HG03060 (cell line): ENCODE results near the gene SOX6.
"Not testable (repeated sequence)": the region's sequence is repeated elsewhere in the genome, so short reads cannot be mapped to it uniquely, and the experiment has no call there.

Experiments used
- ATAC-seq: cut with Tn5 transposase; IDR thresholded peaks from one replicate; pipeline ENCODE4 v1.9.1; 2021; ENCODE audit warnings: low read depth, moderate number of reproducible peaks; ENCODE audit not compliant: unreplicated experiment

SOX6 gene

DNA sequence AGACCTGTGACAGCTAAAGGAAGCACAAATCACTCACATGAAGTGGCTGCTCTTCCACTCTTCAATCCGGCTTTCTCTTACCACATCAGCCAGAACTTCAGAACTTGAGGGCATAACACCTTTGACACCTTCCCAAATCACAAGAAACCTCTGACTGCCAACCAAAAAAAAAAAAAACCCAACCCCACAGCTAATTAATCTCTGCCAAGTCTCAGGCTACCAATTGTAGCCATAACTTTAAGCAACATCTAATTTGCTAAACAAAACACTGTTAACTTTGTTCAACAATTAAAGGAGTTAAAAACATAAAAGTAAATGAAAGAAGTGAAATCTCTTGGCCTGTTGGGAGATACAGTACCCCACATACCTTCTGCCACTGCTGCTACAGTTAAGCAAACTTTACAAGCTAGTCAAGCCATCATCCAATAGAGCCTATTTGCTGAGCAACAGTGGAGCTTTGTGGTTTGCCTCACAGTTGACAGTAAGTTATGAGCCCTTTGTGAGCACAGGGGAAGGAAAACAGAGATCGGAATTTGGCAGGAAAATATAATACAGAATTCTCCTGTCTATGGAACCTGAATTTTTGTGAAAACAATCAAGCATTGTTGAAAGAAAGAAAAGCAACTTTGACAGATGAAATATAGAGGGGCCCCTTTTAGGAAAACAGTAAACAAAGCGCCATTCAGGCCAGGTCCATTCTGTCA is at the start of gene SOX6:
TSS of gene SOX6 (minus strand) at position 490 of the 704 bp plus-strand sequence. CDS start 15,298 bp downstream, outside the sequence.
- no peak for ATAC-seq

DNA sequence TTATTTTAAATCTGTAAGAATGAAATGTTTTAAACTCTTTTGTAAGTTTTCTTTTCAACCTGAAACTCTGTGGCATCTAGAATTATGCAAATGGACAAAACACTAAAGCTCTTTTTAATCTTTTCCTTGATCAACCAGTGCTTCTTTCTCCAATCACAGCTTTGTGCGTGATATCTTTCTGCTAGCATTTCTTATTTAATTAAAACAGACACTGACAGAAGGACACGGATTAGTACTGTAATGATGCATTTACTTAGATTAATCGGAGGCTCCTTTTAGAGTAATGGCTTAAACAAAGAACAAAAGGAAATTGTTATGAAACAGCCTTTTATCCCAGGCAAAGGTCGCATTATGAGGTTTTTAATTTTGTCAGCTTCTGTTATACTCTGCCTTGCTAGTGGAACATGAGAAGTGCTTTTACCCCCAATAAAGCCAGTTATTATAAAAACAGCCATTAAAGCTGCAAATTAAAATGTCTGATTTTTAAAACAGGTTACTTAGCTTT is 48.5 kb upstream of the SOX6 start:
- ATAC-seq = no peak

DNA sequence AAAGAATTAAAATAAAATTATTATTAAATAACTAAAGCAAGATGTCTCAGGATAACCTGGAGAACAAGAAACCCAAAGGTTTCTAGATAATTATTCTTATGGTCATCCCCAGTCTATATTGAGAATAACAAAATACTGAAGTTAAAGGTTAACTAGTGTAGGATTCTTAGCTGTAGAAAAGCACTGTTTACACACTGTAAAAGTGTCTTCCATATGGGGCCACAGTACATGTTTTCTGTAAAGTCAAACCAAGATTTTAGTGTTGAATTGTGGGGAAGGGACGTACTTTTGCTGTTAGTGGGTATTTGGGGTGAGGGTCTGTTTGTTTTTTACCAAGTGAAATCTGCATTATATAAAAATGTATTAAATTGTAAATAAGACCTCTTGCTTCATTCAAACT is 47.5 kb upstream of the SOX6 start:
- no peak for ATAC-seq

DNA sequence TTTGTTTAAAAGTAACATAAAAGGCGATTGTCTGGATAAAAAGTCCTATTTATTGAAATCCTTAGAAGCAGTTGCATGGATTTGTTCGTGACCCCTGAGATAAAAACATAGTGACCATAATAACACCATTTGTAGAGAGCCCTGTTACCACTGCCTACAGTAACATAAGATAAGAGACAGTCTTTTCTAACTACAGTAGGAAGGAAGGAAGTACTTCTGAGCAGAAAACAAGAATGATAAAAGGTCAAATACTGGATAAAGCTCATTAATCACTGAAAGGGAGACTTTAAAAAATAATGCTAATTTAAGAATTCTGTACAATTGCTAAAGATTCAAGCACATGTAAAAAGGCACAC is 47.1 kb upstream of the SOX6 start:
- no peak for ATAC-seq

DNA sequence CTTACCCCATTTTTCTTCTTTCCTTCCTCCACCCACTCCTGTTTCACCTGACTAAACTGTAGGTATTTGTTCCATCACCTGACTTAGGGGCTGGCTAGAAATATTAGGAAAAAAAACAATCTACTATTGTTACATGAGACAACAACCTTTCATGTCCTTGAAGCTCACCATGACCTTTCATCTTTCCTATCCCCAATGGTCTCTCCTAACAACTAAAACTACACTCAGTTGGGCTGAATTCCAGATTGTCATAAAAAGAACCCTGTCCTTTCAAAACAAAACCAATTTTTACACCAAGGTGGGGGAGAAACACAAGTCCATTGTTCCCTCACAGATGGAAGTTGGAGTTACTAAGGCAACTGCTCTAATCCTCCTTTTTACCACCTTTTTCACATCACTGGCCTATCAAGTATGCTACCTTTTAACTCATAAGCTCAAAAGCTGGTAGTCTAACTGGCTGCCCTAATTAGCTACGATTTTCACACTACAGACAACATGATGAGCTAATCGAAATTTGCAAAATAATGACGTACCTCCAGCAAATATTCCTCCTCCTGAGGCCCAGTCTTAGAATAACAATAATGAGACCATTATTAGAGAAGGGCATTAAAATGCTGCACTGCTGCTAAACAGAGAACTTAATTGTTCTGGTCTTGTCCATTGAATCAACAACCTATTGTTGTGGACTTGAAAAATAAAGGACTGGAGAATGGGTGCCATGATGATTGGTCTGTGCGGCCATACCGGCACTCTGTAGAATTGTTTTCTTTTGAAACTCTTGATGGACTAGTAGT is 46.5 kb upstream of the SOX6 start:
- ATAC-seq = no peak

DNA sequence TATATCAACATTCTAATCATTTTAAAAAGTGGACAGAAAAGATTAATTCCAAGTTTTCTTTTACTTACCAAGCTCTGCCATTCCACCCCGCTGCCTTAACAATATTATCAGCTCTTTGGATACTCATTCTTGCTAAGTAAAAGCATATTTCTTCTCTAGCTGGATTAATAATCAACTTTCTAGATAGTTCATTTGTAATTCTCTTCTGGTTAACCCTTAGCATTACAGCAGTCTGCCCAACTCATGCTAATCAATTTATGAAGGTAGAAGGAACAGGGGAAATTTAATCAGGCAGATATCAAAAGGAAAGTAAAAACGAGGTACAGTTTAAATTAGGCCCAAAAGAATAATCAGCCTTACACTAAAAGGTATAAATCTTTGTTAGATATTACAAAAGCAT is 41.0 kb upstream of the SOX6 start:
- no peak for ATAC-seq

DNA sequence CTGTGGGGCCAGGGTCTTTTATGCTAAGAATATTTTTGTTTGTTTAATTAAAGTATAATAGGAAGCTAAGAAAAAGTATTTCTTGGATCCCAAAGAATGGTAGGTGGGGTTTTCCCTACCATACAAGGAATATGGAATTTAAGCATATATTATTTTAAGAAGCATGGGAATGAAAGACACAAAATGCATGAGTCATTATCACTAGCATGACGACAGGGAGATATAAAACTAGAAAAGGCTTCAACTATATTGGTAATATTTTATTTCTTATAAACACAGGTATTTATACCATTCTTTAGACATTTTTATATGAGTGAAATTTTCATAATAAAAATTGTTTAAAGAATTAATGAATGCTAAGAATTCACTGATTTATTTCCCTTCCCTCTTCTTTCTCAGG is 39.3 kb upstream of the SOX6 start:
- no peak for ATAC-seq

DNA sequence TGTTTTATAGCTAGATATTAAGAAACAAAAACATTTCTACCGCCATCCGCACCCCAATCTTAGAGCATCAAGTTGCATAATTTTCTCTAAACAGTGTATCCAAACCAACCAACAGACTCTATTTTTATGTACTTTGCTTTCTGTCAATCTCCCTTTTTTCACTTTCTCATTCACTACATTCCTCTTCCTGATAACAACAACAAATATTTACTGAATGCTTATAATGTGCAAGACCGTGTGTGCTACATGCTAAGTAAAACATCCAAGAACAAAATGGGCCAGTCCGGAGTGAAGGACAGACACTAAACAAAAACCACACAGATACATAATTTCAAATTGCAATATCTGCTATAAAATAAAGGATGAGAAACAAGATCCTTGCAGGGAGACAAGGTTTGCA is 38.6 kb upstream of the SOX6 start:
- ATAC-seq = no peak

DNA sequence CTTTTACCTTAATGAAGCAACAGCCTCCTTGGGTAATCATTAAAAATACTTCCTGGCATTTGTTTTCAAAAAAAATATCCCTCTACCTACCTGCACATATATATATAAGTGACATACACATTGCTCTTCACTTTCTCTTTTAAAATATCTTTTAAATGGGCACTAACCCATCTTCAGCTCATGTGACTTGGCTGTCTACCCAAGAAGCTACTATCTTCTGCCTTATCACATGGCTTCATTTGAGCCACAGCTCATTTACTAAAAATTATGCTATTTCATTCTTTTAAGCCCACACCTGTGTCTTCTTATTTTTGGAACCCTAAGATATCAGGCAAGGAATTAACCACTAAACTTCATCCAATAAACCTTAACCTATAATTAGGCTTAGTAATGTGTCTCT is 37.0 kb upstream of the SOX6 start:
- ATAC-seq = no peak

DNA sequence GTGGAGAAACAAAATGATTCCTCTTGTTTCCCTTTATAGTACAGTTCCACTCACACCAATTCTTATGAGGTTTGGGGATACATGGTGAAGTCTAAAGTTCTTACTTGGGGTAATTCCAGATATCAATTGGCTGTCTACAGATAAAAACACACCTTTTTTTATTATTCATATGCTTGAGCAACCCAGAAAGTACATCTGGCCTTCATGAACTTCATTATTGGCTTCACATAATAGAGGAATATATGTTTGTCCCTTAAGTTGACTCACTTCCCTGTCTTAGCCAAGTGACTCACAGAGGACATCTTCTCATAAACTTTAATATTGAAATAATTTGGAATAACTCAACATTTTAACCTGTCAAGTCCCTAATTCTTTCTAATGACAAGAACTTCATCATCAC is 36.3 kb upstream of the SOX6 start:
- ATAC-seq = no peak

DNA sequence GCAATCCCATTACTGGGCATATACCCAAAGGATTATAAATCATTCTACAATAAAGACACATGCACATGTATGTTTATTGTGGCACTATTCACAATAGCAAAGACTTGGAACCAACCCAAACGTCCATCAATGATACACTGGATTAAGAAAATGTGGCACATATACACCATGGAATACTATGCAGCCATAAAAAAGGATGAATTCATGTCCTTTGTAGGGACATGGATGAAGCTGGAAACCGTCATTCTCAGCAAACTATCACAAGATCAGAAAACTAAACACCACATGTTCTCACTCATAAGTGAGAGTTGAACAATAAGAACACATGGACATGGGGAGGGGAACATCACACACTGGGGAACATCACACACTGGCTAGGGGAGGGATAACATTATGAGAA is 34.5 kb upstream of the SOX6 start:
- ATAC-seq = not testable (repeated sequence)

DNA sequence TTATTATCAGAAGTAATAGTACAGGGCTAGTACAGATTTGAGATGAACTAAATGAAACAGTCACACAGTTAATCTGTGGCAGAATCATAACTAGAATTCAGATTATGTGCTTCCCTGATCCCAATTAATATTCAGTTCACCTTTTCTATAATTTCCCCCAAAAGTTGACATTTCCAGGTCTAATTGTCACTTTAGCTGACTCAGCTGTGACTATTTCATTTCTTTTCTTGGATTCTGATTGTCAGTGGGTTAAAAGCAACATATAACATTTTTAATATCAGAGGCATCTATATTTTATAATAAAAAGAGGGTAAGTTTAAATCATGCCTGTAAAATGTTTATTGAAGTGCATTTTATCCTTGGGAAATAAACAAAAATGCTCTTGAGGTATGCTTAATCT is 28.8 kb upstream of the SOX6 start:
- ATAC-seq = no peak

DNA sequence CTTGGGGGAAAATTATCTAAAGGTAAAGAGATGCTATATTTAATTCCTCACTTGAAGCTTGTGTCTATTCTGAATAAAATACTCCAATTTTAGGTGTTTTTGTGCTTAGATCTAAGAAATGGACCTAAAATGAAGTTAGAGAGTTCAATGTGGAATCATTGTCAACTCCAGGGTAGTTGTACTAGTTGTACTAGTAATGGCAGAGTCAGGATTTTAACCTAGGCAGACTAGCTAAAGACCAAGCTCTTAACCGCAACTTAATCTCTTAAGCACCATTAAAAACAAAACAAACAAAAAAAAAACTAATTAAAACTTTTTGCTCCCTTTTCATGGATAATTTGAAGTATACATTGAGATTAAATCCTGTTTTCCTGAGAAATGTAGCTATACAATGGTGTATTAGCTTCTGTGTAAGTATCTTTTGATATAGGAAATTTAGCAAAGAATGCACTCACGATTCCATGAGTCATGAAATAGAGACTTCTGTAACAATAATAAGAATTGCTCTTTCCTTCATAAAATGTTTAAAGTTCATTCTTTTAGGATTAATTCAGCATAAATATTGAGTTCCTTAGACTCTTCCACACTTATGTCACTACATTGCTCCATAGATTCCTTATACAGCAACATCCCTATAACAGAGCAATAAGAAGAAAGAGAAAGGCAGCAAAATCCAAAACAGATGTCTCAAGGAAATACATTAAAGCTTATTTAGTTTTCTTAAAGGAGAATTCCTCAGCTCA is 26.5 kb upstream of the SOX6 start:
- ATAC-seq = no peak

DNA sequence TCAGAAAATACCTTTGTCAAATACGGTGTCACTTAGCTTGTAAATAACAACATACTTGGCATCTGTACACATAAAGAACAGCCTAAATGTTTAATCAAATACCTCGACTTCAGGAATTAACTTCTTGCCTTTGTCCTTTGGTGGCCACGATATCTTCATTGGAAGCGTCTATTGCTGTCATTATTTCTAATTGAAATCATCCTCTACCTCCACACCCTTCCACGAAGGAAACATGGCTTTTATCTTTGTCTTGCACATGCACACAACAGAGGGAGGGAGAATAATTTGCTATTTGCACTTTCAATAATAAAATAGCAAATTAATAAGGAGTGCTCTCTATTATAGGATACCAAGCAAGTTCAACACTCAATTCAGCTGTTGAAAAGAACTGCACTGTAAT is 25.8 kb upstream of the SOX6 start:
- ATAC-seq = no peak

DNA sequence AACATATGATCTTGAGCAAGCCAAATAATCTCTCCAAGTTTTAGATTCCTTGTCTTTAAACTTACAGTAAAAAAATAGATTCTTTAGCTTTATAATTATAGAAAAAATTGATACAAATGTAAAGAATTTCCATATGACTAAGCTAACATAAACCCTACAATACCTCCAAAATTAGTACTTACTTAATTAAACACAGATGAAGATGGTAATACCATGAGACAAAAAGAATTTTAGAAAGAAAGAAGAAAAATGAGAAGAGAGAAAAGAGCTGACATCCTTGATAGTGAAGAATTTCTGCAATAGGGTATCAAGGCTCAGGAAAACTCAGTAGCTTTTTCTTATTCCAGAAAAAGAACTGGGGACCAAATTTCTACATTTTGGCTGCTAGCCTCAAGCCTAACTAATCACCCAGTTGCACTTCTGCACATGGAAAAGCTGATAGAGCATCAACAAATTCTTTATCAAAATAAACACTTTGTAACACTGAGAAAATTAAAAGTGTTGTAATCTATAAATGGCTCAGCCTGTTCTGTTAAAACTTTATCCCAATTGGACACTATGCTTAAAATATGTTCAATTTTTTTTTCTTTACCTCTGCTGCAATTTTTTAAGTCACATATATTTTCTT is 24.7 kb upstream of the SOX6 start:
- ATAC-seq = no peak

DNA sequence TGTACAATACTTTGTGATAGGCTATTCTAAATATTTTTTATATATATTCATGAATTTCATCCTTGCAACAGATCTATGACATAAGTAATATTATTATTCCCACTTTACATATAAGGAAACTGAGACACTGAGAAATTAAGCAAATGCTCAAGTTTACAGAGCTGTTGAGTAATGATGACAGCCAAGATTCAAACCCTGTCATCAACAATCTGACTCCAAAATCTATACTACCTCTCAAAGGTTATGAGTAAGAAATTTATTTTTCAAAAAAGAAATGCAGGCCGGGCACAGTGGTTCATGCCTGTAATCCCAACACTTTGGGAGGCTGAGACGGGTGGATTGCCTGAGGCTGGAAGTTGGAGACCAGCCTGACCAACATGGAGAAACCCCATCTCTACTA is 22.6 kb upstream of the SOX6 start:
- no peak for ATAC-seq

DNA sequence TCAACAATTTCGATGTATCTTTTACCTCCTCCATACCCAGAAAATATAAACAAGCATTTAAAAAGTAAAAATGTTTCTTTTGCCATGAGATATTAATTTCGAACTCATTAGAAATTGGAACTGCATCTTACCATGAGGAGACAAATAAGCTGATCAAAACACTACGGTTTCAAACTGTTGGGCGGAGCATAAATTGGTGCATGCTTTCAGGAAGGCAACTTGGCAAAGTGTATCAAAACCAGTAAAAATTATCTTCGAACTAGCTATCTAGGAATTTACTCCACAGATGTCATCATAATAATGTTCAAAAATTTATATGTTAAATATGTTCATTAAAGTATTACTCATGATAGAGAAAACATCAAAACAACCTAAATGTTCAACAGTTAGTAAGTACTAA is 21.4 kb upstream of the SOX6 start:
- ATAC-seq = no peak

DNA sequence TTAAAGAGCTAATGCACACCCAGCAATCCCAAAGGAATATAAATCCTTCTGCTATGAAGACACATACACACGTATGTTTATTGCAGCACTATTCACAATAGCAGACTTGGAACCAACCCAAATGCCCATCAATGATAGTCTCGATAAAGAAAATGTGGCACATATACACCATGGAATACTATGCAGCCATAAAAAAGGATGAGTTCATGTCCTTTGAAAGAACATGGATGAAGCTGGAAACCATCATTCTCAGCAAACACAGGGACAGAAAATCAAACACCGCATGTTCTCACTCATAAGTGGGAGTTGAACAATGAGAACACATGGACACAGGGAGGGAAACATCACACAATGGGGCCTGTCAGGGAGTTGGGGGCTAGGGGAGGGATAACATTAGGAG is 19.3 kb upstream of the SOX6 start:
- not testable (repeated sequence) for ATAC-seq

DNA sequence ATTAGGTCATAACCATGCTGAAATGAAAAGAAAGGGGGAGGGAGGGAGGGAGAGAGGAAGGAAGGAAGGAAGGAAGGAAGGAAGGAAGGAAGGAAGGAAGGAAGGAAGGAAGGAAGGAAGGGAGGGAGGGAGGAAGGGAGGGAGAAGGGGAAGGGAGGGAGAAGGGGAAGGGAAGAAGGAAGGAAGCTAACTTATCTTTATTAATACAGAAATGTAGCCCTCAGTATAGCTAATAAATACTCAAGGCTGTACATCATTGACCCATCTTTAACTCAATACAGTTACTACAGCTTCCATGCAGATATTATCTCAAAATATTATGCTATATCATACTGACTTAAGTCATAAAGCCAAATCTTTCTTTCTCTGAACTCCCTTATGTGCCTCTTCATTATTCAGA is 17.4 kb upstream of the SOX6 start:
- no peak for ATAC-seq

DNA sequence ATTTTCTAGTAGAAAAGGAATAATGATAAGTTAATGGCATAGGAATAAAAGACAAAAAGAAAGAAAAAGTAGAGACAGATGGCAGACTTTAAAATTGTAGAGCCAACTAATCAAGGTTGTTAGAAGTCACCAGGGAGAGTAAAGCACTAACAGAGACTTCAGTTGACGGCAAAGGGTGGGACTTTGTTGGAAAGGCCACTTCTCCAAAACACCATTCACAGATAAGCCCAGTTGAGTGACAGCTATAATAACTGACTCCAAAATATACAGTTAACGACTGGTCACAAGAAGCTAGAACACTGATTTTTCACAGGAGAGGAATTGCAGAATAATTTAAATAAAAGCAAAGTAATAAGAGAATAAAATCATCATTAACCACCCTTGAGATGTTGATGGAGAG is 16.0 kb upstream of the SOX6 start:
- ATAC-seq = no peak

DNA sequence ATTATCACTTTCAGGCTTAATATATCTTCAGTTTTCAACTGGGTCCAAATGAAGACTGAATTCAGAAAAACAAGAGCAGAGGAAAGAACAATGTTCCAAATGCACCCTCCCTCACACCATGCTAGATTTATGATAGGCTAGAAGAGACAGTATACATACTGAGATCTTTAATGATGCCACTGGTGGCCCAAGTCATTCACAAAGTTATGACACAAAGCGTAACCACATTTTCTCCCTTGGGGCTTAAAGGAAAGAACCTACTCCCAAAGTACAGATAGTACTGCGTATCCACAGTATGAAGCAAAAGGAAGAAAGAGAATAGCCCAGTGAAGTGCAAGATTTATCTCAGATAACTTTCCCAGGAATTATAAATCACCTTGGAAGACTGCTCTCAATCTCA is 10.9 kb upstream of the SOX6 start:
- peak; percentile 51 for ATAC-seq
